Spleen (tissue), 7 donors: ENCODE measurements around the gene GRIA2.

Experiments
- POLR2AphosphoS5 ChIP-seq, 3 donors: sonication (generic); formaldehyde crosslinking; IDR thresholded peaks; one replicate each; pipeline ENCODE4 v1.5.1; 2017; ENCODE audit warnings: antibody characterized with exemption in 3 of 3
- TF ChIP-seq, protein P1 (sequence below), 11 experiments: fragments of 200-600 bp in 7 of 11; fragments of 450-650 bp in 4 of 11; sonication (generic) in 4 of 11; IDR thresholded peaks in 8 of 11; conservative IDR thresholded peaks in 3 of 11; 1 replicate in 7 of 11; 2 replicates in 4 of 11; pipeline versions ENCODE4 v1.4.0 to v1.8.0; 2016 to 2021; ENCODE audit warnings: antibody characterized with exemption in 11 of 11, inconsistent platforms in 4 of 11, mild to moderate bottlenecking in 1 of 11
- donor health status: DM: no; HTN: no; CAD: no; lungs with moderate emphysema.
- donor health status: DM: no; HTN: no; CAD: no.
- donor health status: DM: no; HTN: no; CAD: no.

- TF ChIP-seq, protein P1, sequence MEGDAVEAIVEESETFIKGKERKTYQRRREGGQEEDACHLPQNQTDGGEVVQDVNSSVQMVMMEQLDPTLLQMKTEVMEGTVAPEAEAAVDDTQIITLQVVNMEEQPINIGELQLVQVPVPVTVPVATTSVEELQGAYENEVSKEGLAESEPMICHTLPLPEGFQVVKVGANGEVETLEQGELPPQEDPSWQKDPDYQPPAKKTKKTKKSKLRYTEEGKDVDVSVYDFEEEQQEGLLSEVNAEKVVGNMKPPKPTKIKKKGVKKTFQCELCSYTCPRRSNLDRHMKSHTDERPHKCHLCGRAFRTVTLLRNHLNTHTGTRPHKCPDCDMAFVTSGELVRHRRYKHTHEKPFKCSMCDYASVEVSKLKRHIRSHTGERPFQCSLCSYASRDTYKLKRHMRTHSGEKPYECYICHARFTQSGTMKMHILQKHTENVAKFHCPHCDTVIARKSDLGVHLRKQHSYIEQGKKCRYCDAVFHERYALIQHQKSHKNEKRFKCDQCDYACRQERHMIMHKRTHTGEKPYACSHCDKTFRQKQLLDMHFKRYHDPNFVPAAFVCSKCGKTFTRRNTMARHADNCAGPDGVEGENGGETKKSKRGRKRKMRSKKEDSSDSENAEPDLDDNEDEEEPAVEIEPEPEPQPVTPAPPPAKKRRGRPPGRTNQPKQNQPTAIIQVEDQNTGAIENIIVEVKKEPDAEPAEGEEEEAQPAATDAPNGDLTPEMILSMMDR (IDR thresholded peaks at IDR 0.05 in 8 of 11, conservative IDR thresholded peaks at IDR 0.05 in 3 of 11): no peak
- no peak for TF ChIP-seq POLR2AphosphoS5 (IDR thresholded peaks at IDR 0.05)
Observed at GRCh38 chr4:157226035-157226434, 5.5 kb downstream of the GRIA2 start.
